ENCODE results near the gene FOXRED2. TPM values are rescaled to one million over a fixed set of nuclear protein-coding genes. Genes with fewer than 3 reads are reported as not detected.
A peak's percentile ranks its signal among the peaks of the same experiment; 100 is the strongest.
"Not testable (repeated sequence)": the region's sequence is repeated elsewhere in the genome, so short reads cannot be mapped to it uniquely, and the experiment has no call there.

FOXRED2 gene
- total RNA-seq, 4 donors from 2014 or later = 0.29 to 24.7 (median 9.5) TPM

DNA sequence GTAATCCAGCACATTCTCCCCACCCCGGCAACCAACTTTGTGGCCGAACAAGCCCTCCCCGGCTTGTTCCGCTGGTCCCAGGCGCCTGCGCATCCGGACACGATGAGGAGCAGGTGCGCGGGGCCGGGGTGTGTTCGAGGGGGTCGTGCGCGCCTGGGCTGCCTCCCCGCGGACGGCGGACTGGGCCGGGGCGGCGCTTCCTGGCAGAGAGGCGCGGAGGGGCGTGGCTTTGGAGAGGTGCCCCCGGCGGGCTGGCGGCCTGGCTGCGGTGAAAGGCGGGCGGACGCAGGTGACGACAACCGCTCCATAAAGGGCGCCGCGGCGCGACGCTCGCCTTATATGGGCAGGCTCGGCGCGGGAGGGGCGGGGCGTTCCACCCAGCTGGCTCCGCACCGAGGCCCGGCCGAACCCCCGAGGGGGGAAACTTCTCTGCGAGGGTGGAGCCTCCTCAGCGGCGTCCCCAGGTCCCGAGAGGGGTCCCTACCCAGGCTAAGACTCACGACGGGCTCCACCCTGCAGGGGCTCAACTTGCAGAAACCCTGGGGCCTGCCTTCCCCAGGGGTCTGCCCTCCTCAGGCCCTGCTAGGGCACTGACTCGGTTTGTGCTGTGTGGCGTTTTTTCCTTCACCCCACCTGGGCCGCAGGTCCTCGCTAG, 51.8 kb downstream of the FOXRED2 start:
- peak; percentile 94 to 95 for DNase-seq
- no peaks in the 10 kb centered on the region for H3K9me3 ChIP-seq
- H3K4me1 ChIP-seq = peaks cover 0 to 11% of the 10 kb centered on the region in 2 donors
- H3K27ac ChIP-seq = peak overlapping the region; percentile 96 to 97
- no peaks in the 10 kb centered on the region for H3K36me3 ChIP-seq
- no peaks in the 10 kb centered on the region for H3K27me3 ChIP-seq
- peak overlapping the region; percentile 45 to 50 for H3K4me3 ChIP-seq
- TF ChIP-seq POLR2A (IDR thresholded peaks at IDR 0.05) = peak; percentile 93 to 94
- TF ChIP-seq, protein P1, sequence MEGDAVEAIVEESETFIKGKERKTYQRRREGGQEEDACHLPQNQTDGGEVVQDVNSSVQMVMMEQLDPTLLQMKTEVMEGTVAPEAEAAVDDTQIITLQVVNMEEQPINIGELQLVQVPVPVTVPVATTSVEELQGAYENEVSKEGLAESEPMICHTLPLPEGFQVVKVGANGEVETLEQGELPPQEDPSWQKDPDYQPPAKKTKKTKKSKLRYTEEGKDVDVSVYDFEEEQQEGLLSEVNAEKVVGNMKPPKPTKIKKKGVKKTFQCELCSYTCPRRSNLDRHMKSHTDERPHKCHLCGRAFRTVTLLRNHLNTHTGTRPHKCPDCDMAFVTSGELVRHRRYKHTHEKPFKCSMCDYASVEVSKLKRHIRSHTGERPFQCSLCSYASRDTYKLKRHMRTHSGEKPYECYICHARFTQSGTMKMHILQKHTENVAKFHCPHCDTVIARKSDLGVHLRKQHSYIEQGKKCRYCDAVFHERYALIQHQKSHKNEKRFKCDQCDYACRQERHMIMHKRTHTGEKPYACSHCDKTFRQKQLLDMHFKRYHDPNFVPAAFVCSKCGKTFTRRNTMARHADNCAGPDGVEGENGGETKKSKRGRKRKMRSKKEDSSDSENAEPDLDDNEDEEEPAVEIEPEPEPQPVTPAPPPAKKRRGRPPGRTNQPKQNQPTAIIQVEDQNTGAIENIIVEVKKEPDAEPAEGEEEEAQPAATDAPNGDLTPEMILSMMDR (IDR thresholded peaks at IDR 0.05) = peak in 2 of 4 experiments; percentile 5 to 41
- intact Hi-C loops (cut with DNase I; ENCODE audit: low total_unique reads) = loop anchor here (10.0 kb wide), 1 partner anchor 70 kb away; the partner anchor contains the start of gene MYH9

DNA sequence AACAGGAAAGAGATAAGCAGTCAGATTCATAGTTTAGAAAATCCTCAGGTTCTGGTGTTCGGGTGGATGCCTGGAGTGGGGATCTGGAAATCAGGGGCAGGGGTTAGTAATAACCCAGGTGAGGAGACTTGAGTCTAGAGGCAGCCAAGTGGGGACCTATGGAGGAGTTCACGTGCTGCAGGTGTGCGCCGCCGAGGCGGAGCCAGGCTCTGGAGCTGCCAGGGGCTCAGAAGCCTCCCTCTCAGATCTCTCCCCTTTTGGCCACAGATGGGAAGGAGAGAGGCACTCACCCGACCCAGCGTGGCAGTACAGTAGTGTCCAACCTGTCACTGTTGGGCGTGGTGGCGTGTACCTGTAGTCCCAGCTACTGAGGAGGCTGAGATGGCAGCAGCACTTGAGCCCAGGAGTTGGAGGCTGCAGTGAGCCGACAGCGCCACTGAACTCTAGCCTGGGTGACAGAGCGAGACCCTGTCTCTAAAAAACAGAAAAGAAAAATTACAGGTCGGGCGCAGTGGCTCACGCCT, 52.9 kb downstream of the FOXRED2 start:
- DNase-seq = no peak
- Histone ChIP-seq H3K4me1 (peaks cover 0 to 11% of the 10 kb centered on the region in 2 donors), H3K4me3 (no peak overlapping the region), H3K27me3 (no peaks in the 10 kb centered on the region), H3K36me3 (no peaks in the 10 kb centered on the region), H3K27ac (peak overlapping the region; percentile 96 to 97), H3K9me3 (no peaks in the 10 kb centered on the region)
- intact Hi-C loops (cut with DNase I; ENCODE audit: low total_unique reads) = loop anchor here (10.0 kb wide), 1 partner anchor 69 kb away; the partner anchor contains the start of gene MYH9
- TF ChIP-seq POLR2A (IDR thresholded peaks at IDR 0.05) = no peak
- TF ChIP-seq, protein P1 (IDR thresholded peaks at IDR 0.05) = no peak

DNA sequence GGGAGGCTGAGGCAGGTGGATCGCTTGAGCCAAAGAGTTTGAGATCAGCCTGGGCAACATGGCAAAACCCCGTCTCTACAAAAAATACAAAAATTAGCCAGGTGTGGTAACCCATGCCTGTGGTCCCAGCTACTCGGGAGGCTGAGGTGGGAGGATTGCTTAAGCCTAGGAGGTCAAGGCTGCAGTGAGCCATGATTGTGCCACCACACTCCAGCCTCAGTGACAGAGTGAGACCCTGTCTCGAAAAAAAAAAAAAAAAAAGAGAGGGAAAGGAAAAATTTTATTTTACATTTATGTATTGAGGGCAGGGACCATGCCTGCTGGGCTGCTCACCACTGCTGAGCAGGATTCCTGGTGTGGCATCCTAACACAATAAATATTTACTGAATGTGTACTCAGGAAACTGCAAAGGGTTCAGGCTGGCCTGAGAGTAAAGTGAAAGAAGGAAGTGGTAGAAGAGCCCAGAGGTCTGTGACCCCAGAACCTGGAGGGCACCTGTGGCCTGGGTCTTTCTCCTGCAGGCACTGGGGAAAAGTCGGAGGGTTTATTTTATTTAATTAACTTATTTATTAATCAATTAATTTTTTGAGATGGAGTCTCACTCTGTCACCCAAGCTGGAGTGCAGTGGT, 53.7 kb downstream of the FOXRED2 start:
- H3K27me3 ChIP-seq, H3K4me3 ChIP-seq, H3K9me3 ChIP-seq, DNase-seq, H3K36me3 ChIP-seq: not testable (repeated sequence)
- Histone ChIP-seq H3K27ac (peak overlapping the region; percentile 96 to 97), H3K4me1 (peaks cover 0 to 10% of the 10 kb centered on the region in 2 donors)
- intact Hi-C loops (cut with DNase I; ENCODE audit: low total_unique reads) = loop anchor here (10.0 kb wide), 1 partner anchor 68 kb away; the partner anchor contains the start of gene MYH9

DNA sequence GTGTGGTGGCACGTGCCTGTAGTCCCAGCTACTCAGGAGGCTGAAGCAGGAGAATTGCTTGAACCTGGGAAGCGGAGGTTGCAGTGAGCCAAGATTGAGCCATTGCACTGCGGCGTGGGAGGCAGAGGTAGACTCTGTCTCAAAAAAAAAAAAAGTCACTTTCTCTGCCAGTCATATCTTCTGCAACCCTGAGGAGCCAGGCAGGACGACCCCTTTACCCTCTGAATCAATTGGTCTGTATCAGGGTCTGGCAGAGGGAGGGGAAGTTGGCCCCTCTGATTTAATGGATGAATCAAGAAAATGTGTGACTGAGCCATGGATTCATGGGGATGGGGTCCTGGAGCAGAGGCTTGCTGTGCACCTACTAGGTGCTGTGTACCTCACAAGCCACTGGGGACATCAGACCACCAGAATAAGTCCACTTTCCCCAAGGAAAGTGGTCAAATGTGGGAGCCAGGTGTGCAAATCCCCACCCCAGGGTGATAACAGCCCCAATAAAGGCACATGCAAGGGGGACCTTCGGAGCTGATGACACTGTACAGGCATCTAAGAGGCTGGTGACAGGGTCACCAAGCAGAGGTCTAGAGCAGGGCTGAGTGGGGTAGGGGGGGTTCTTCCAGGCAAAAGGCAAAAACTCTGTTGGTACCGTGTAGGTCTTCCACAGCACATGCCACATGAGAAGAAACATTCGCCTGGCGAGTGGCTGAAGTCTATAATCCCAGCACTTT, 54.4 kb downstream of the FOXRED2 start:
- peaks cover 0 to 4% of the 10 kb centered on the region in 2 donors for H3K4me1 ChIP-seq
- H3K4me3 ChIP-seq = no peak overlapping the region
- TF ChIP-seq, protein P1 (IDR thresholded peaks at IDR 0.05) = no peak
- no peak for TF ChIP-seq POLR2A (IDR thresholded peaks at IDR 0.05)
- H3K27ac ChIP-seq = peak overlapping the region; percentile 96 to 97
- no peaks in the 10 kb centered on the region for H3K9me3 ChIP-seq
- no peaks in the 10 kb centered on the region for H3K27me3 ChIP-seq
- DNase-seq = no peak
- intact Hi-C loops (cut with DNase I; ENCODE audit: low total_unique reads) = loop anchor here (10.0 kb wide), 1 partner anchor 68 kb away; the partner anchor contains the start of gene MYH9
- no peaks in the 10 kb centered on the region for H3K36me3 ChIP-seq

DNA sequence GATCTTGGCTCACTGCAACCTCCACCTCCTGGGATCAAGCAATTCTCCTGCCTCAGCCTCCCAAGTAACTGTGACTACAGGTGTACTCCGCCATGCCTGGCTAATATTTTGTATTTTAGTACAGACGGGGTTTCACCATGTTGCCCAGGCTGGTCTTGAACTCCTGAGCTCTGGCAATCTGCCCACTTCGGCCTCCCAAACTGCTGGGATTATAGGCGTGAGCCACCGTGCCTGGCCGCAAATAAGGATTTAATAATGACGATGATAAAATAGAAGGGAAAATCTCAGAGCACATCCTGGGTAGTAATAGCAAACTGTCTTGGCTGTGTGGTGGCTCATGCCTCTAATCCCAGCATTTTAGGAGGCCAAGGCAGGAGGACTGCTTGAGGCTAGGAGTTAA, 55.9 kb downstream of the FOXRED2 start:
- DNase-seq, H3K9me3 ChIP-seq, H3K4me3 ChIP-seq, H3K4me1 ChIP-seq, H3K27me3 ChIP-seq, H3K36me3 ChIP-seq: not testable (repeated sequence)
- peak overlapping the region; percentile 96 to 97 for H3K27ac ChIP-seq
- intact Hi-C loops (cut with DNase I; ENCODE audit: low total_unique reads) = loop anchor here (10.0 kb wide), 1 partner anchor 66 kb away; the partner anchor contains the start of gene MYH9
